Adipocyte (in vitro differentiated cells): ENCODE measurements around the gene NUDT3.

Experiments
- DNase-seq: peaks from one replicate; pipeline ENCODE4 v3.0.0-alpha.2; 2015; ENCODE audit warnings: low read depth
- H3K27me3 ChIP-seq: replicated peaks from 2 replicates; pipeline ENCODE4 v1.7.0; 2013; ENCODE audit warnings: mild to moderate bottlenecking, low read length, moderate library complexity; ENCODE audit not compliant: control insufficient read depth, insufficient read depth
- H3K36me3 ChIP-seq: 2 replicates; pipeline ENCODE4 v1.7.0; 2013; ENCODE audit warnings: low read length, mild to moderate bottlenecking, moderate library complexity; ENCODE audit not compliant: control insufficient read depth, insufficient read depth, severe bottlenecking
- H3K4me1 ChIP-seq: 2 replicates; pipeline ENCODE4 v1.7.0; 2013; ENCODE audit warnings: mild to moderate bottlenecking, low read length, moderate library complexity; ENCODE audit not compliant: control insufficient read depth, insufficient read depth
- H3K4me3 ChIP-seq: 2 replicates; pipeline ENCODE4 v1.7.0; 2013; ENCODE audit warnings: mild to moderate bottlenecking, low read length, moderate library complexity
- H3K9ac ChIP-seq: 2 replicates; pipeline ENCODE4 v1.7.0; 2013; ENCODE audit warnings: mild to moderate bottlenecking, low read length, moderate library complexity
- H3K9me3 ChIP-seq: 2 replicates; pipeline ENCODE4 v1.7.0; 2013; ENCODE audit warnings: mild to moderate bottlenecking, low read length, moderate library complexity; ENCODE audit not compliant: control insufficient read depth

The NUDT3 gene

DNA sequence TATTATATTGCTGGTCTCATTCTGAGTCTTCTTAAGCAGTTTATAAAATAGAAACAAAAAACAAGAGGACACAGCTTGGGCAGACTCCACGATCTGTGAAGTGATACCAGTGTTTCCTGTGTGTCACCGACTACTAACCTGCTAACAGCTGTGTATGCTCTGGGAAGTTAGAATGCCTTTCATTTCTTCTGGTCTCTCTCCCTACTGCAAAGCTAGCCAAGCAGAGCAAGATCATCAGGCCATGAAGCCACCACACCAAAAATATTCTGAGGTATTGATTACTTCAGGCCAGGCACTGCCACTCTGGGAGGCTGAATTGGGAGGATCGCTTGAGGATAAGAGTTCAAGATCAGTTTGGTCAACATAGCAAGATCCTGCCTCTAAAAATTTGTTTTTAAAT is 96.7 kb downstream of the NUDT3 start:
- Histone ChIP-seq H3K4me1 (no peaks in the 10 kb centered on the region), H3K27me3 (no peaks in the 10 kb centered on the region), H3K4me3 (no peak overlapping the region), H3K9ac (no peak overlapping the region), H3K9me3 (no peaks in the 10 kb centered on the region), H3K36me3 (peaks cover 32% of the 10 kb centered on the region)
- no peak for DNase-seq

DNA sequence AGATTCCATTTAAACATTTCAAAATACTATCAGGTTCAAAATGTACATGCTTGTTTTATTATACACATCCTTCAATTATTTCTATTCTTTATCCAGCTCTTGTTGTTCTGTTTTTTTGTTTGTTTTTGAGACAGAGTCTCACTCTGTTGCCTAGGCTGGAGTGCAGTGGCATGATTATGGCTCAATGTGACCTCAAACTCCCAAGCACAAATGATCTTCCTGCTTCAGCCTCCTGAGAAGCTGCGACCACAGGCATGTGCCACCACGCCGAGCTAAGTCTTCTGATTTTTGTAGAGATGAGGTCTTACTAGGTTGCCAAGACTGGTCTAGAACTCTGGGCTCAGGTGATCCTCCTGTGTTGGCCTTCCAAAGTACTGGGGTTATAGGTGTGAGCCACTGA is 99.5 kb downstream of the NUDT3 start:
- Histone ChIP-seq H3K27me3 (no peaks in the 10 kb centered on the region), H3K4me1 (no peaks in the 10 kb centered on the region), H3K9me3 (no peaks in the 10 kb centered on the region), H3K9ac (no peak overlapping the region), H3K4me3 (no peak overlapping the region), H3K36me3 (peaks cover 36% of the 10 kb centered on the region)
- DNase-seq = no peak

DNA sequence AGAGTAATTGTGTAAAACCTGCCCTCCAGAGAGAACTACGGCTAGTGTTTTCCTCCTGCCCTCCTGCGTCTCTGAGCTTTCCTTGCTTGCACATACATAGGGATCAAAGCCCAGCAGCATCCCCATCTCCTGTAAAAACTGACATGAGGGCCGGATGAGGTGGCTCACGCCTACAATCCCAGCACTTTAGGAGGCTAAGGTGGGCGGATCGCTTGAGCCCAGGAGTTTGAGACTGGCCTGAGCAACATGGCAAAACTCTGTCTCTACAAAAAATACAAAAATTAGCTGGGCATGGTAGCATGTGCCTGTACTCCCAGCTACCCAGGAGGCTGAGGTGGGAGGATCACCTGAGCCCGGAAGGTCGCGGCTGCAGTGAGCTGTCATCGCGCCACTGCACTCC is 103.3 kb downstream of the NUDT3 start:
- Histone ChIP-seq H3K9ac (no peak overlapping the region), H3K27me3 (no peaks in the 10 kb centered on the region), H3K4me3 (no peak overlapping the region), H3K9me3 (peaks cover 10% of the 10 kb centered on the region), H3K4me1 (peaks cover 13% of the 10 kb centered on the region), H3K36me3 (peaks cover 38% of the 10 kb centered on the region)
- DNase-seq = no peak

DNA sequence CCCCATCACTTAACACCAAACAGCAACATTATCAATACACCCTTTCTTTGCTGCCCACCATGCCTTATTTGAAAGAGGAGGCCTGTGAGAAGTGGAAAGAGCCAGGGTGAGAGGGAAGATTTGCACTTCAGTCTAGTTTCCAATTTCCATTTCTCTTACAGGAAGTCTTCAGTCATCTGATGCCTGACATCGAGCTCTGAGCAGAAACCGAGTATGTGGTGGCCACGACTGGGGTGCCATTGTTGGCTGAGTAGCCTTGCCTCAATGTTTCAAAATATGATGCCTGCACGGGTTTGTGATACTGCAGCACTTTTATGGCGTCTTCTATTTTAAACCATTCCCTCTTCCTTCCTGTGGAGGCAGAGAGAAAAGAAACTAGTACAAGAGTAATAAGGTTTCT is 103.9 kb downstream of the NUDT3 start:
- Histone ChIP-seq H3K27me3 (no peaks in the 10 kb centered on the region), H3K9me3 (peaks cover 10% of the 10 kb centered on the region), H3K9ac (no peak overlapping the region), H3K4me1 (peaks cover 18% of the 10 kb centered on the region), H3K4me3 (no peak overlapping the region), H3K36me3 (peaks cover 34% of the 10 kb centered on the region)
- DNase-seq = no peak

GRCh38 chr6:34285448-34286164 is 106.9 kb downstream of the NUDT3 start:
- Histone ChIP-seq H3K9ac (no peak overlapping the region), H3K4me3 (no peak overlapping the region), H3K4me1 (peaks cover 18% of the 10 kb centered on the region), H3K36me3 (peaks cover 12% of the 10 kb centered on the region), H3K27me3 (no peaks in the 10 kb centered on the region), H3K9me3 (peaks cover 10% of the 10 kb centered on the region)
- no peak for DNase-seq

DNA sequence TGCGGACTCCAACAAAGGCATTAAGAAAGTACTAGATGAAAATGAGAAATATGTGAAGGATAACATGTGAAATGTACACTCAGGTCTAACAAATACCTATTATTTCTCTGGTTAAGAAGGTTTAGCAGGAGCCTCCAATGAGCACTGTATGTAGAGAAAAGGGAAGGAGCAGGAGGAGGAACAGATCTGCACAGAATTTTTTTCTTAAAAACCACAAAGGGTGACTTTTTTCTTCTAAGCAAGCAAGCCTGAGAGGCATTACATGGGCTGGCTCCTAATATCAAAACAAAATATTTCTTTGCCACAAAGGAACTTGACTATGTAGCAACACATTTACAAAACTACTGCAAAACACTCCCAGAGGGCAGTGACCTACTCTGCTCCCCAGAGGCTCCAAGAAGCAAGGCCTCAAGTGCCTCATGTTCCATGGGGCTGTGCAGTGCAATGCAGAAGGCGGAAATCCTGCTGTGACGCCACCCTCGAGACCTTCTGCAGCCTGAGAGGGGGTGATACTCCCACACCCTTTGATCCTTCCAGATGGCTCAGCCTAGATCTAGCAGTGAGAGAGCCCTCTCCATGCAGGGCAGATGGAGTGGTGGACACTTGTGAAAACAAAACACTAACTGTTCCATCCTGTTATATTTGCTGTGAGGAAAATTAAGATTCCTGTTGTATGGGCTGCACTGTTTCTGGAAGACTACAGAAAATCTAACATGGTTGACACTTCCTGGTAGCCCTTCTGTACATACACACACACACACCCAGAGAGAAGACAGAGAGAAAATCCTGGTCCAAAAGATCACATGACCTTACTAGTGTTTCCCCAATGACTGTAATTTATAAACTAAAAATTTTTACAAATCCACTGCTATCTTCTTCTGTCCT is 107.7 kb downstream of the NUDT3 start:
- peaks cover 12% of the 10 kb centered on the region for H3K36me3 ChIP-seq
- H3K27me3 ChIP-seq = no peaks in the 10 kb centered on the region
- peak; percentile 73 for DNase-seq
- H3K9ac ChIP-seq = peak overlapping the region; percentile 6
- H3K4me1 ChIP-seq = peaks cover 18% of the 10 kb centered on the region
- peaks cover 10% of the 10 kb centered on the region for H3K9me3 ChIP-seq
- no peak overlapping the region for H3K4me3 ChIP-seq

GRCh38 chr6:34281702-34282334 is 110.7 kb downstream of the NUDT3 start:
- H3K27me3 ChIP-seq = no peaks in the 10 kb centered on the region
- peaks cover 20% of the 10 kb centered on the region for H3K4me1 ChIP-seq
- H3K9me3 ChIP-seq = peaks cover 10% of the 10 kb centered on the region
- H3K4me3 ChIP-seq = no peak overlapping the region
- no peak for DNase-seq
- no peak overlapping the region for H3K9ac ChIP-seq
- H3K36me3 ChIP-seq = no peaks in the 10 kb centered on the region

- Histone ChIP-seq H3K27me3 (no peaks in the 10 kb centered on the region), H3K9ac (no peak overlapping the region), H3K9me3 (peaks cover 3% of the 10 kb centered on the region), H3K4me3 (no peak overlapping the region), H3K36me3 (no peaks in the 10 kb centered on the region), H3K4me1 (peaks cover 20% of the 10 kb centered on the region)
- DNase-seq = no peak
Measured at GRCh38 chr6:34280216-34280615, 112.3 kb downstream of the NUDT3 start.

GRCh38 chr6:34278833-34279232 is 113.6 kb downstream of the NUDT3 start:
- no peak for DNase-seq
- Histone ChIP-seq H3K4me3 (no peak overlapping the region), H3K36me3 (no peaks in the 10 kb centered on the region), H3K9me3 (no peaks in the 10 kb centered on the region), H3K27me3 (no peaks in the 10 kb centered on the region), H3K9ac (no peak overlapping the region), H3K4me1 (peaks cover 7% of the 10 kb centered on the region)

DNA sequence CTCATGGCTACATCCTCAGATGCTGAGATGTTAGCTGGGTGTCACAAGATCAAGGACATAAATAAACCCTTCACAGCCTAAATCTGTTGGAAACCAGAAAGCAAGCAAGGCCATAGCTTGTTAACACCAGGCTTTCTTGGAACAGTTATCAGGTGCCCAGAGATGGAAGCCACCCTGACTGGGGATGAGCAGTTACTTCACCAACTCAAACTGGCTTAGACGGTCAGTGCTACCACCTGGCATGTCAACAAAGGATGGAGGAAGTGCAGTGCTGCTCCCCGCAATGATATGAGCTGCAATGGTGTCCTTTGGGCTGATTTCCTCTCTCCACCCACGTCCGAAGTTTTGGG is 114.7 kb downstream of the NUDT3 start:
- Histone ChIP-seq H3K27me3 (no peaks in the 10 kb centered on the region), H3K4me3 (no peak overlapping the region), H3K9ac (no peak overlapping the region), H3K36me3 (no peaks in the 10 kb centered on the region), H3K4me1 (peaks cover 5% of the 10 kb centered on the region), H3K9me3 (no peaks in the 10 kb centered on the region)
- no peak for DNase-seq
